ENCODE results near the gene UIMC1.
"Not testable (repeated sequence)": the region's sequence is repeated elsewhere in the genome, so short reads cannot be mapped to it uniquely, and the experiment has no call there.

Gene UIMC1

GRCh38 chr5:176870644-176871043 is 135.9 kb downstream of the UIMC1 start:
- not testable (repeated sequence) for H3K27ac ChIP-seq (ENCODE audit: low read depth, low read length); H3K9me3 ChIP-seq (ENCODE audit: insufficient read depth, low read length)

GRCh38 chr5:176870110-176870591 is 136.4 kb downstream of the UIMC1 start:
- Histone ChIP-seq H3K9me3 (ENCODE audit: insufficient read depth, low read length) (no peaks in the 10 kb centered on the region), H2AFZ (ENCODE audit: low read depth, low read length, severe bottlenecking) (no peak overlapping the region), H3K9ac (ENCODE audit: low read length) (no peak overlapping the region), H3K4me3 (ENCODE audit: insufficient read depth, low read length, poor library complexity, severe bottlenecking) (no peak overlapping the region), H3K27ac (ENCODE audit: low read depth, low read length) (no peak overlapping the region), H3K4me2 (ENCODE audit: low read depth, low read length, poor library complexity, severe bottlenecking) (no peak overlapping the region), H4K20me1 (ENCODE audit: low read depth, low read length) (no peaks in the 10 kb centered on the region), H3K79me2 (ENCODE audit: insufficient read depth, low read length) (no peaks in the 10 kb centered on the region), H3K27me3 (ENCODE audit: low read length) (no peaks in the 10 kb centered on the region), H3F3A (ENCODE audit: insufficient read depth) (no peaks in the 10 kb centered on the region), H3K36me3 (ENCODE audit: low read length) (no peaks in the 10 kb centered on the region), H3K9me2 (replicated peaks; ENCODE audit: insufficient read depth, low read length) (no peaks in the 10 kb centered on the region)
- TF ChIP-seq EZH2phosphoT487 (conservative IDR thresholded peaks at IDR 0.05; ENCODE audit: low read length): no peak
- TF ChIP-seq CTCF (IDR thresholded peaks at IDR 0.05; ENCODE audit: insufficient read depth, low read length, poor library complexity, severe bottlenecking): no peak

More at GRCh38 chr5:176870644-176871043, 135.9 kb downstream of the UIMC1 start:
- not testable (repeated sequence) for H3F3A ChIP-seq (ENCODE audit: insufficient read depth); H3K9ac ChIP-seq (ENCODE audit: low read length); H3K36me3 ChIP-seq (ENCODE audit: low read length); H4K20me1 ChIP-seq (ENCODE audit: low read depth, low read length); H3K9me2 ChIP-seq (replicated peaks; ENCODE audit: insufficient read depth, low read length); H3K4me3 ChIP-seq (ENCODE audit: insufficient read depth, low read length, poor library complexity, severe bottlenecking); H3K27me3 ChIP-seq (ENCODE audit: low read length); H3K79me2 ChIP-seq (ENCODE audit: insufficient read depth, low read length); H3K4me2 ChIP-seq (ENCODE audit: low read depth, low read length, poor library complexity, severe bottlenecking); H2AFZ ChIP-seq (ENCODE audit: low read depth, low read length, severe bottlenecking)

GRCh38 chr5:176869501-176870109 is 137.0 kb downstream of the UIMC1 start:
- no peaks in the 10 kb centered on the region for H3F3A ChIP-seq (ENCODE audit: insufficient read depth)
- no peak overlapping the region for H3K4me2 ChIP-seq (ENCODE audit: low read depth, low read length, poor library complexity, severe bottlenecking)
- no peak overlapping the region for H2AFZ ChIP-seq (ENCODE audit: low read depth, low read length, severe bottlenecking)
- no peaks in the 10 kb centered on the region for H3K79me2 ChIP-seq (ENCODE audit: insufficient read depth, low read length)
- H3K27me3 ChIP-seq (ENCODE audit: low read length): no peaks in the 10 kb centered on the region
- no peaks in the 10 kb centered on the region for H3K9me3 ChIP-seq (ENCODE audit: insufficient read depth, low read length)
- H4K20me1 ChIP-seq (ENCODE audit: low read depth, low read length): no peaks in the 10 kb centered on the region
- H3K36me3 ChIP-seq (ENCODE audit: low read length): no peaks in the 10 kb centered on the region
- H3K27ac ChIP-seq (ENCODE audit: low read depth, low read length): no peak overlapping the region
- no peak overlapping the region for H3K9ac ChIP-seq (ENCODE audit: low read length)
- TF ChIP-seq EZH2phosphoT487 (conservative IDR thresholded peaks at IDR 0.05; ENCODE audit: low read length) (no peak), CTCF (IDR thresholded peaks at IDR 0.05; ENCODE audit: insufficient read depth, low read length, poor library complexity, severe bottlenecking) (no peak)
- no peak overlapping the region for H3K4me3 ChIP-seq (ENCODE audit: insufficient read depth, low read length, poor library complexity, severe bottlenecking)
- no peaks in the 10 kb centered on the region for H3K9me2 ChIP-seq (replicated peaks; ENCODE audit: insufficient read depth, low read length)

GRCh38 chr5:176868731-176869130 is 137.8 kb downstream of the UIMC1 start:
- no peaks in the 10 kb centered on the region for H3K9me3 ChIP-seq (ENCODE audit: insufficient read depth, low read length)
- H3F3A ChIP-seq (ENCODE audit: insufficient read depth): no peaks in the 10 kb centered on the region
- no peaks in the 10 kb centered on the region for H3K27me3 ChIP-seq (ENCODE audit: low read length)
- no peak overlapping the region for H3K9ac ChIP-seq (ENCODE audit: low read length)
- H3K36me3 ChIP-seq (ENCODE audit: low read length): no peaks in the 10 kb centered on the region
- no peak overlapping the region for H3K4me2 ChIP-seq (ENCODE audit: low read depth, low read length, poor library complexity, severe bottlenecking)
- no peak overlapping the region for H3K4me3 ChIP-seq (ENCODE audit: insufficient read depth, low read length, poor library complexity, severe bottlenecking)
- no peaks in the 10 kb centered on the region for H3K9me2 ChIP-seq (replicated peaks; ENCODE audit: insufficient read depth, low read length)
- no peaks in the 10 kb centered on the region for H3K79me2 ChIP-seq (ENCODE audit: insufficient read depth, low read length)
- no peaks in the 10 kb centered on the region for H4K20me1 ChIP-seq (ENCODE audit: low read depth, low read length)
- TF ChIP-seq CTCF (IDR thresholded peaks at IDR 0.05; ENCODE audit: insufficient read depth, low read length, poor library complexity, severe bottlenecking): no peak
- TF ChIP-seq EZH2phosphoT487 (conservative IDR thresholded peaks at IDR 0.05; ENCODE audit: low read length): no peak
- H3K27ac ChIP-seq (ENCODE audit: low read depth, low read length): no peak overlapping the region
- no peak overlapping the region for H2AFZ ChIP-seq (ENCODE audit: low read depth, low read length, severe bottlenecking)

All from SU-DHL-6 (cell line).